Tongue (tissue), 2 donors: ENCODE results near the gene ONECUT2. TPM values are rescaled to one million over a fixed set of nuclear protein-coding genes. Genes with fewer than 3 reads are reported as not detected.
A peak's percentile ranks its signal among the peaks of the same experiment; 100 is the strongest.

Experiments used
- DNase-seq: peaks from one replicate; pipeline ENCODE4 v3.0.0-alpha.2; 2015
- total RNA-seq: library from RNA; depleted of rRNA; stranded (reverse); fragments of >200 nt; gene quantifications from one replicate; pipeline ENCODE4 v1.2.3, GENCODE V29; 2014

ONECUT2 gene
- total RNA-seq, 1 donor from 2014 or later, result under 0.01 TPM

DNA sequence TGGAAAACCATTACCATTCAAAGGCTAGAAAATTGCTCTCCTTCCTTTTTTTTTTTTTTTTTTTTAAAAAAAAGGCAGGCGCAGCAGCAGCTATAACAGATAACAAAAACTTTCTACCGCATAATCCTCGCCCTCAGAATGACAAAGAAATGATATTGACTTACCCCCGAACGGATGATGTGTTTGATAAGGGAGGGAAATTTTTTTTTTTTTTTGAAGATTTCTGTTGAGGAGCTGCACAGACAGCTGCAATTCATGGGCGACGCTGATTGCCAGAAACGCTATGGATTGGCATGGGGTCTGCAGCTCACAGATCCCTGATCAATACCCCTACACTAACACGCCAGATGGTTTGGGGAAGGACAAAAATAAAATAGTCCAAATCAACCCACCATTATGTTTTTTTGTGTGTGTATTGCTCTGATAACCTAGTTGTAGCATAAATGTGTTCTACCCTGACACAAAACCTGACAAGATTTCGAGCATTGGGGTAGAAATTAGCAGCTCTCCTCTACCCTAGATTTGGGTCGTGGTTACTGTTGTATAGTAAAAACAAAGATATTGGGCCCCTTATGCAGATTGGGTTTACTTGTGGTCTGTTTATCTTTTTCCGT is 3.6 kb upstream of the ONECUT2 start:
- no peak for DNase-seq

DNA sequence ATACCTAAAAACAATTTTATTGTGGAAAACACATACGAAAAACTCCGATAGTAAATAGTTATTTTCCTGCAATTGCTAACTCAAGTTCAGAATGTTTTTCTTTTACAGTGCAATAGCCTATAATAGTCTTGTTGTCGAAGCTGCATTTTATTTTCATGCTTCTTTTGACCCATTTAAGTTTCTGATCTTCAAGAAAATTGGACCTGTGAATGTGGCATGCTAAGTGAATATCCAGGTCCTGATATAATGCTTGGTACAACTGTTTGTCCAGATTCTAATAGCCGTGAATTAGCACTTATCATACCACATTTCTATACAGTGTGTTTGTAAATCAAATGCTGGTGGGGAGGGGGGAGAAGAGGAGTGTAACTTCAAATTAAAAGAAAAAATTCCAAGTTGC is 3.0 kb upstream of the ONECUT2 start:
- DNase-seq, result no peak

GRCh38 chr18:57432751-57433400 is 2.3 kb upstream of the ONECUT2 start:
- DNase-seq, result no peak

- no peak for DNase-seq
Observed at GRCh38 chr18:57433482-57433881, 1.7 kb upstream of the ONECUT2 start.

DNA sequence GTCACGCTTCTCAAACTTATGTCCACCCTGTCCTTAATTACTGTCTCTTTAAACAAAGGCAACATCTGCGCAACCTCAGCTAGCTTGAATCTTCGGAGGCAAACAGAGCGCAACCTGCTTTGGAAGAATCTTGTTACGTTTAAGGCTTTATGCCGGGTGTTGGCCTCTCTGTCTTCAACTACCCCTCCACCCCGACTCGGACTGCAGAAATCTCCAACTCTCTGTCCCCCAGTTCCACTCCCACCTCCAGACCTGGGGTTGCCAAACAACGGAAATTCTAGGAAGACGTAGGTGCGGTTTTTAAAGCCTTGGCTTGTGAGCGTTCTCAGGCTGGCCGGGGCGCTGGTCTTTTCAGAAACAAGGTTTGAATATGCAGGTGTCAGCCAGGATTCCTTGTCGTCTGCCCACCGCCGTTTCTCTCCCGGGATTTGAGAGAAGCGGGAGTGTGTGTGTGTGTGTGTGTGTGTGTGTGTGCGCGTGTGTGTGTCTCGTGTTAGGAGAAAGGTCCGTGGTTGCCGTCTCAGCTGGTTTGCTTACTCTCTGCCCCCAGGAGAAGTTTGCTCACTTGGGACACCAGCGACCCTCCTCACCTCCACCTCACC is 1.1 kb upstream of the ONECUT2 start:
- DNase-seq, result no peak

DNA sequence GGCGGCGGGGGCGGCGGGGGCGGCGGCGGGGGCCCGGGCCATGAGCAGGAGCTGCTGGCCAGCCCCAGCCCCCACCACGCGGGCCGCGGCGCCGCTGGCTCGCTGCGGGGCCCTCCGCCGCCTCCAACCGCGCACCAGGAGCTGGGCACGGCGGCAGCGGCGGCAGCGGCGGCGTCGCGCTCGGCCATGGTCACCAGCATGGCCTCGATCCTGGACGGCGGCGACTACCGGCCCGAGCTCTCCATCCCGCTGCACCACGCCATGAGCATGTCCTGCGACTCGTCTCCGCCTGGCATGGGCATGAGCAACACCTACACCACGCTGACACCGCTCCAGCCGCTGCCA is 644 bp downstream of the ONECUT2 start:
- no peak for DNase-seq

DNA sequence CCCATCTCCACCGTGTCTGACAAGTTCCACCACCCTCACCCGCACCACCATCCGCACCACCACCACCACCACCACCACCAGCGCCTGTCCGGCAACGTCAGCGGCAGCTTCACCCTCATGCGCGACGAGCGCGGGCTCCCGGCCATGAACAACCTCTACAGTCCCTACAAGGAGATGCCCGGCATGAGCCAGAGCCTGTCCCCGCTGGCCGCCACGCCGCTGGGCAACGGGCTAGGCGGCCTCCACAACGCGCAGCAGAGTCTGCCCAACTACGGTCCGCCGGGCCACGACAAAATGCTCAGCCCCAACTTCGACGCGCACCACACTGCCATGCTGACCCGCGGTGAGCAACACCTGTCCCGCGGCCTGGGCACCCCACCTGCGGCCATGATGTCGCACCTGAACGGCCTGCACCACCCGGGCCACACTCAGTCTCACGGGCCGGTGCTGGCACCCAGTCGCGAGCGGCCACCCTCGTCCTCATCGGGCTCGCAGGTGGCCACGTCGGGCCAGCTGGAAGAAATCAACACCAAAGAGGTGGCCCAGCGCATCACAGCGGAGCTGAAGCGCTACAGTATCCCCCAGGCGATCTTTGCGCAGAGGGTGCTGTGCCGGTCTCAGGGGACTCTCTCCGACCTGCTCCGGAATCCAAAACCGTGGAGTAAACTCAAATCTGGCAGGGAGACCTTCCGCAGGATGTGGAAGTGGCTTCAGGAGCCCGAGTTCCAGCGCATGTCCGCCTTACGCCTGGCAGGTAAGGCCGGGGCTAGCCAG is 1.2 kb downstream of the ONECUT2 start:
- DNase-seq, result no peak

DNA sequence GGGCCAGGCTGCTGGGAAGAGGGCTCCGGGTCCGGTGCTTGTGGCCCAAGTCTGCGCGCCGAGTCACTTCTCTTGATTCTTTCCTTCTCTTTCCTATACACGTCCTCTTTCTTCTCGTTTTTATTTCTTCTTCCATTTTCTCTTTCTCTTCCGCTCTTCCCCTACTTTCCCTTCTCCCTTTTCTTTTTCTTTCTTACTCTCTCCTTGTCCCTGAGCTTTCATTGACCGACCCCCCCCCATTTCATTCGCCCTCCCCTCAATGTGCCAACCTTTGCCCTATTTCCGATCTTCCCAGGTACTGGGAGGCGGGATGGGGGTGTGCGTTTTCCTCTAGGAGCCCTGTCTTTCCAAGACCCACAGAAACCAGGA is 1.8 kb downstream of the ONECUT2 start:
- DNase-seq, result no peak

- DNase-seq, result no peak
Observed at GRCh38 chr18:57437402-57437765, 2.2 kb downstream of the ONECUT2 start.

DNA sequence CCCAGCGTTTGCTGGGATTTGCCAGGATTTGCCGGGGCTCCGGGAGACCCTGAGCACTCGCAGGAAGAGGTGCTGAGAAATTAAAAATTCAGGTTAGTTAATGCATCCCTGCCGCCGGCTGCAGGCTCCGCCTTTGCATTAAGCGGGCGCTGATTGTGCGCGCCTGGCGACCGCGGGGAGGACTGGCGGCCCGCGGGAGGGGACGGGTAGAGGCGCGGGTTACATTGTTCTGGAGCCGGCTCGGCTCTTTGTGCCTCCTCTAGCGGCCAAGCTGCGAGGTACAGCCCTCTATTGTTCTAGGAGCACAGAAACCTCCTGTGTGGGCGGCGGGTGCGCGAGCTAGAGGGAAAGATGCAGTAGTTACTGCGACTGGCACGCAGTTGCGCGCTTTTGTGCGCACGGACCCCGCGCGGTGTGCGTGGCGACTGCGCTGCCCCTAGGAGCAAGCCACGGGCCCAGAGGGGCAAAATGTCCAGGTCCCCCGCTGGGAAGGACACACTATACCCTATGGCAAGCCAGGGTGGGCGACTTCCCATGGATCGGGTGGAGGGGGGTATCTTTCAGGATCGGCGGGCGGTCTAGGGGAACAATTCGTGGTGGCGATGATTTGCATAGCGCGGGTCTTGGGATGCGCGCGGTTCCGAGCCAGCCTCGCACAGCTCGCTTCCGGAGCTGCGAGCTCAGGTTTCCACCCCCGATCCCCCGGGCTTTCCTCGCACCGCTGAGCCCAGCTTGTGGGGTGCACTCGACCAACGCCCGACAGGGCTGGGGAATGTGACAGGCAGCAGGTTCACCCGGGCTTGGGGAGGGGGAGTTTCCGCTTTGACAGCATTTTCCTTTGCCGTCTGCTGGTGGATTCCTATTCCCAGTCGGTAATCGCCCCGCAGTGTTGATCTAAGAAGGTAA is 2.8 kb downstream of the ONECUT2 start:
- DNase-seq, result peak; percentile 61

DNA sequence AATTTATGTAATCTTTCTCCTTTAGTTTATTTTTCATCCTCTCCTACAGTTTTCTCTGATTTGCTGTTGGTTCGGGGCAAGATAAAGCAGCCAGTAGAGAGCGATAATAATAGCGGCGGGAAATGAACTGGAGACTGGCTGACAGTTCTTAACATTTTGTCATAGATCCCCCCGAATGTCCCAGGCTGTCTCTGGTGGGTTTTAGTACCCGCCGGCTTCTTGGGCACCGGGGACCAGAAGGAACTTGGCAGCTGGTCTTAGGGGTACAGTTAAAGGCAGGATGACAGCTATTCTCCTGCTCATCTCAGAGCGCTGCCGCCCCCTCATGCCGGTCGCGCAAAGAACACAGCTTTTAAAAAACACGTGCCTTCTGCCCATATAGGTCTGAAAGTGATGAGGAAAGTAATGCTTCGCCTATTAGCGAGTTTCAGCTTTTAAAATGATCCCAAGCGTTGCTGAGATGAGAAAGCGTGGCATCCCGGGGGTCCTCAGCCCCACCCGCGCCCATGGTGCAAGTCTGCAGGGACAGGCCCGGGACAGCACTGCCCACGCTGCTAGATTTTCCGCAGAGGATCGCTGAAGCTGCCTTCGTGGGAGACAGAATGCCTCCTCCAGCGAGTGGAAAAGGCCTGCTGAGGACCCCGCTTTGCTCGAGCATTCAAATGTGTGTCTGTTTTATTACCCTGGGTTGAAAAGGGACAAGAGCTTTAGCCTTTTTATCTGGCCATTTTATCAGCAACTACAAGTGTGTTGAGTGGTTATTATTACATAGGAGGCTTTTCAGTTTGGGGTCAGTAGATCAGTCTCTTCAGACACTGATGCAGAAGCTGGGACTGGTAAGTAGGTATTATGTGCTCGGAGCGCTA is 3.8 kb downstream of the ONECUT2 start:
- no peak for DNase-seq

DNA sequence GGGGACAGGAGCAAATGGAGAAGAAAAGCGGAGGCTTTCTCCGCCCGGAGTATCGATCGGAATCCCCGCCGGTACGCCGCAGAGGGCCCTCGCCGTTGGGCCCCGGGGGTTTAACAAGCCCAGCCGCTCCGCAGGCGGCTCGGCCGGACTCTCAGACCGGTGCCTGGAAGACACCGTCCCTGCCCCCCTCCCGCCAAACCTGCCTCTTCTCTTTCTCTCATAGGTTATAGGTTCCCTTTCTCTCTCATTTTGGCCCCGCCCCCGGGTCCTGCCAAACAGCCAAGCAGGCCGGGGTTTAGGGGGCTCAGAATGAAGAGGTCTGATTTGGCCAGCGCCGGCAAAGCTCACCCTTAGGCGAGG is 4.4 kb downstream of the ONECUT2 start:
- no peak for DNase-seq

GRCh38 chr18:57439985-57440330 is 4.8 kb downstream of the ONECUT2 start:
- no peak for DNase-seq

- no peak for DNase-seq
Observed at GRCh38 chr18:57440331-57441070, 5.3 kb downstream of the ONECUT2 start.

- DNase-seq, result no peak
Observed at GRCh38 chr18:57441071-57441794, 6.1 kb downstream of the ONECUT2 start.

DNA sequence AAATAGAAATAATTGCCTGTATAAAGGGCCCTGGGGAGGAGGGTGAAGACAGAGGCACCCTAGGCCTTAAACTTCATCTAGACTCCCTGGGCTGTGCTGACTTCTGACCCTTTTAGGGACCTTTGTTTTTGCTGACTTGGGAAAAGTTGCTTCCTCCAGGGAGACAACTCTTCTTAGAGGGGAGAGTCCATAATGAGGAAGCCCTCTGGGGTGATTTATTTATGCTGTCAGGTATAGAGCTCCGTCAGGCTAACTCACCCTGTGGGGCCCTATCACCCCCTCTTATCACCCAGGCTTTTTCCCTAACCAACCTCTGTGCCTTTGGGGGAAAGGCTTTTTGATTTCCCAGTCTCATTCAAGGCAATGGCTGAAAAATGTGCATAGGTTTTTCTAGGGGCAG is 8.1 kb downstream of the ONECUT2 start:
- no peak for DNase-seq

GRCh38 chr18:57443702-57444101 is 8.5 kb downstream of the ONECUT2 start:
- DNase-seq, result no peak

GRCh38 chr18:57444301-57444759 is 9.2 kb downstream of the ONECUT2 start:
- no peak for DNase-seq

GRCh38 chr18:57445488-57446319 is 10.5 kb downstream of the ONECUT2 start:
- no peak for DNase-seq
